ENCODE measurements around the gene TENT4A. TPM values are rescaled to one million over a fixed set of nuclear protein-coding genes. Genes with fewer than 3 reads are reported as not detected.

Gene TENT4A
- total RNA-seq, 3 donors from 2014 or later (not counting 1 experiment from before 2014, with no cell fraction given) = 36.0 to 65.6 (median 44.9) TPM

- peaks cover 0 to 2% of the 10 kb centered on the region in 2 donors for H3K9me3 Mint-ChIP-seq
- Histone ChIP-seq H3K36me3 (ENCODE audit: control insufficient read depth, insufficient read depth, low read length) (no peaks in the 10 kb centered on the region), H3K27me3 (ENCODE audit: control insufficient read depth, insufficient read depth, low read length) (no peaks in the 10 kb centered on the region), H3K4me1 (ENCODE audit: control insufficient read depth, insufficient read depth, low read length) (no peaks in the 10 kb centered on the region), H3K27ac (ENCODE audit: low read length) (no peak overlapping the region), H3K9me3 (ENCODE audit: control insufficient read depth, insufficient read depth, low read length) (no peaks in the 10 kb centered on the region), H3K4me3 (ENCODE audit: low read length) (no peak overlapping the region)
- no peak overlapping the region for H3K4me3 Mint-ChIP-seq
- intact Hi-C loops (cut with micrococcal nuclease) = no loop called here
- 100% methylated on average over 4 of the region's 5 CpGs for WGBS (ENCODE audit: insufficient coverage)
- ATAC-seq = no peak
- DNase-seq = no peak
- no peak overlapping the region for H3K27ac Mint-ChIP-seq
- no peaks in the 10 kb centered on the region for H3K4me1 Mint-ChIP-seq
- no peak for TF ChIP-seq CTCF (IDR thresholded peaks at IDR 0.05)
- no peaks in the 10 kb centered on the region for H3K36me3 Mint-ChIP-seq
- H3K27me3 Mint-ChIP-seq (ENCODE audit: low read depth in 2 of 2) = no peaks in the 10 kb centered on the region
Observed at GRCh38 chr5:6673031-6673430, 40.2 kb upstream of the TENT4A start.

- WGBS (ENCODE audit: insufficient coverage) = no CpG with 5 or more reads among the region's 1 CpG
- Mint-ChIP-seq H3K4me3 (no peak overlapping the region), H3K36me3 (no peaks in the 10 kb centered on the region), H3K9me3 (peaks cover 0 to 2% of the 10 kb centered on the region in 2 donors), H3K4me1 (no peaks in the 10 kb centered on the region), H3K27ac (no peak overlapping the region), H3K27me3 (ENCODE audit: low read depth in 2 of 2) (peaks cover 0 to 5% of the 10 kb centered on the region in 2 donors)
- DNase-seq (no peak), ATAC-seq (no peak)
- Histone ChIP-seq H3K27me3 (ENCODE audit: control insufficient read depth, insufficient read depth, low read length) (no peaks in the 10 kb centered on the region), H3K4me3 (ENCODE audit: low read length) (no peak overlapping the region), H3K9me3 (ENCODE audit: control insufficient read depth, insufficient read depth, low read length) (no peaks in the 10 kb centered on the region), H3K36me3 (ENCODE audit: control insufficient read depth, insufficient read depth, low read length) (no peaks in the 10 kb centered on the region), H3K27ac (ENCODE audit: low read length) (no peak overlapping the region), H3K4me1 (ENCODE audit: control insufficient read depth, insufficient read depth, low read length) (no peaks in the 10 kb centered on the region)
- intact Hi-C loops (cut with micrococcal nuclease) = no loop called here
- TF ChIP-seq CTCF (IDR thresholded peaks at IDR 0.05) = no peak
Observed at GRCh38 chr5:6673963-6674362, 39.3 kb upstream of the TENT4A start.

- Mint-ChIP-seq H3K27me3 (ENCODE audit: low read depth in 2 of 2) (peaks cover 0 to 7% of the 10 kb centered on the region in 2 donors), H3K36me3 (no peaks in the 10 kb centered on the region), H3K9me3 (peaks cover 0 to 2% of the 10 kb centered on the region in 2 donors), H3K27ac (no peak overlapping the region), H3K4me3 (no peak overlapping the region), H3K4me1 (no peaks in the 10 kb centered on the region)
- Histone ChIP-seq H3K27me3 (ENCODE audit: control insufficient read depth, insufficient read depth, low read length) (no peaks in the 10 kb centered on the region), H3K4me3 (ENCODE audit: low read length) (no peak overlapping the region), H3K36me3 (ENCODE audit: control insufficient read depth, insufficient read depth, low read length) (no peaks in the 10 kb centered on the region), H3K27ac (ENCODE audit: low read length) (no peak overlapping the region), H3K9me3 (ENCODE audit: control insufficient read depth, insufficient read depth, low read length) (no peaks in the 10 kb centered on the region), H3K4me1 (ENCODE audit: control insufficient read depth, insufficient read depth, low read length) (no peaks in the 10 kb centered on the region)
- ATAC-seq = no peak
- intact Hi-C loops (cut with micrococcal nuclease) = no loop called here
- WGBS (ENCODE audit: insufficient coverage) = 93% methylated on average over 3 of the region's 3 CpGs
- no peak for TF ChIP-seq CTCF (IDR thresholded peaks at IDR 0.05)
- no peak for DNase-seq
Observed at GRCh38 chr5:6674421-6674820, 38.8 kb upstream of the TENT4A start.

GRCh38 chr5:6674886-6675285 lies 38.3 kb upstream of the TENT4A start:
- no peak for TF ChIP-seq CTCF (IDR thresholded peaks at IDR 0.05)
- H3K4me1 ChIP-seq (ENCODE audit: control insufficient read depth, insufficient read depth, low read length) = no peaks in the 10 kb centered on the region
- WGBS (ENCODE audit: insufficient coverage) = 96% methylated on average over 10 of the region's 10 CpGs
- Mint-ChIP-seq H3K4me1 (no peaks in the 10 kb centered on the region), H3K9me3 (peaks cover 0 to 2% of the 10 kb centered on the region in 2 donors), H3K27me3 (ENCODE audit: low read depth in 2 of 2) (peaks cover 0 to 7% of the 10 kb centered on the region in 2 donors), H3K36me3 (no peaks in the 10 kb centered on the region), H3K4me3 (no peak overlapping the region), H3K27ac (no peak overlapping the region)
- no peak overlapping the region for H3K4me3 ChIP-seq (ENCODE audit: low read length)
- no peaks in the 10 kb centered on the region for H3K9me3 ChIP-seq (ENCODE audit: control insufficient read depth, insufficient read depth, low read length)
- H3K27me3 ChIP-seq (ENCODE audit: control insufficient read depth, insufficient read depth, low read length) = no peaks in the 10 kb centered on the region
- H3K27ac ChIP-seq (ENCODE audit: low read length) = no peak overlapping the region
- ATAC-seq = no peak
- no peaks in the 10 kb centered on the region for H3K36me3 ChIP-seq (ENCODE audit: control insufficient read depth, insufficient read depth, low read length)
- intact Hi-C loops (cut with micrococcal nuclease) = no loop called here
- no peak for DNase-seq
